ENCODE measurements around the gene SPR. TPM values are rescaled to one million over a fixed set of nuclear protein-coding genes. Genes with fewer than 3 reads are reported as not detected.
A peak's percentile ranks its signal among the peaks of the same experiment; 100 is the strongest.

The SPR gene
- total and polyA plus RNA-seq, 2 of the 13 experiments (the other 11 are each of a cell fraction or from before 2014, with no cell fraction given), result 34.0 to 96.0 TPM

GRCh38 chr2:72914206-72914559 is 27.0 kb downstream of the SPR start:
- ChIA-PET CTCF (ENCODE audit: low intra/inter-chr PET ratio, low total read pairs) (no interaction called here), POLR2A (no interaction called here)
- H3K9ac ChIP-seq (ENCODE audit: insufficient read depth, low read depth, low read length), result no peak overlapping the region
- H3K4me3 ChIP-seq (replicated peaks in 1 of 3; ENCODE audit: insufficient read depth in 1 of 3, low read depth in 2 of 3, low read length in 3 of 3), result no peak overlapping the region
- WGBS (ENCODE audit: low lambda C conversion rate), result 11% methylated on average over 7 of the region's 7 CpGs
- H3K36me3 ChIP-seq (replicated peaks in 1 of 2; ENCODE audit: control insufficient read depth in 1 of 2, insufficient read depth in 2 of 2, low read length in 2 of 2), result no peaks in the 10 kb centered on the region
- H3K79me2 ChIP-seq (ENCODE audit: insufficient read depth, low read length), result no peaks in the 10 kb centered on the region
- DNase-seq (ENCODE audit: low spot score) (no peak), ATAC-seq (no peak), FAIRE-seq (no peak)
- BruUV-seq (replicated peaks), result no TSS peak
- TF ChIP-seq PAX8 (CRISPR knock-in tag; IDR thresholded peaks at IDR 0.05; ENCODE audit: borderline replicate concordance) (no peak), NFRKB (IDR thresholded peaks at IDR 0.05) (no peak)
- peaks cover 17 to 77% of the 10 kb centered on the region in 2 experiments for H3K27me3 ChIP-seq (ENCODE audit: control insufficient read depth in 1 of 2, insufficient read depth in 2 of 2, low read length in 2 of 2)
- in situ Hi-C loops (cut with HindIII; ENCODE audit: extremely low pct_ligation_motif_present, low pct_unique_long_range_greater_than_20kb), result no loop called here
- peaks cover 41% of the 10 kb centered on the region for H3K4me1 ChIP-seq (ENCODE audit: insufficient read depth, low read length)
- intact Hi-C loops (cut with micrococcal nuclease; ENCODE audit: unreplicated experiment), result no loop called here
- H3K4me2 ChIP-seq (ENCODE audit: low read depth, low read length), result no peak overlapping the region
- no peaks in the 10 kb centered on the region; the same call in 1 of the 2 replicates for H4K20me1 ChIP-seq (ENCODE audit: insufficient read depth, low read length)
- H3K9me3 ChIP-seq (ENCODE audit: low read length), result no peaks in the 10 kb centered on the region
- no peak overlapping the region for H3K27ac ChIP-seq (ENCODE audit: extremely low read length, insufficient read depth, low read length)
- H2AFZ ChIP-seq (ENCODE audit: low read length), result no peak overlapping the region

- no peaks in the 10 kb centered on the region for H3K9me3 ChIP-seq (ENCODE audit: low read length)
- H3K4me1 ChIP-seq (ENCODE audit: insufficient read depth, low read length), result peaks cover 41% of the 10 kb centered on the region
- no peaks in the 10 kb centered on the region; the same call in 1 of the 2 replicates for H4K20me1 ChIP-seq (ENCODE audit: insufficient read depth, low read length)
- in situ Hi-C loops (cut with HindIII; ENCODE audit: extremely low pct_ligation_motif_present, low pct_unique_long_range_greater_than_20kb) (no loop called here), intact Hi-C loops (cut with micrococcal nuclease; ENCODE audit: unreplicated experiment) (no loop called here)
- 12% methylated on average over 17 of the region's 17 CpGs for WGBS (ENCODE audit: low lambda C conversion rate)
- H3K36me3 ChIP-seq (replicated peaks in 1 of 2; ENCODE audit: control insufficient read depth in 1 of 2, insufficient read depth in 2 of 2, low read length in 2 of 2), result no peaks in the 10 kb centered on the region
- CTCF ChIA-PET (ENCODE audit: low intra/inter-chr PET ratio, low total read pairs), result no interaction called here
- ATAC-seq, result no peak
- peak overlapping the region; percentile 100 for H3K4me2 ChIP-seq (ENCODE audit: low read depth, low read length)
- H3K4me3 ChIP-seq (replicated peaks in 1 of 3; ENCODE audit: insufficient read depth in 1 of 3, low read depth in 2 of 3, low read length in 3 of 3), result peak overlapping the region in 1 of 3 experiments; percentile 83; a peak in 1 of 6 replicates
- peaks cover 17 to 78% of the 10 kb centered on the region in 2 experiments for H3K27me3 ChIP-seq (ENCODE audit: control insufficient read depth in 1 of 2, insufficient read depth in 2 of 2, low read length in 2 of 2)
- POLR2A ChIA-PET, result no interaction called here
- DNase-seq (ENCODE audit: low spot score), result no peak
- H2AFZ ChIP-seq (ENCODE audit: low read length), result no peak overlapping the region
- no peak overlapping the region for H3K27ac ChIP-seq (ENCODE audit: extremely low read length, insufficient read depth, low read length)
- no peak overlapping the region for H3K9ac ChIP-seq (ENCODE audit: insufficient read depth, low read depth, low read length)
- TF ChIP-seq KLF13 (CRISPR knock-in tag; IDR thresholded peaks at IDR 0.05) (peak; percentile 19; the same call in 1 of the 2 replicates), ZNF431 (CRISPR knock-in tag; IDR thresholded peaks at IDR 0.05; ENCODE audit: borderline replicate concordance, low read depth) (no peak)
- no peaks in the 10 kb centered on the region for H3K79me2 ChIP-seq (ENCODE audit: insufficient read depth, low read length)
- FAIRE-seq, result no peak
- no TSS peak for BruUV-seq (replicated peaks)
Measured at GRCh38 chr2:72914589-72915319, 27.5 kb downstream of the SPR start.
